ENCODE data around the gene GEMIN4.

GRCh38 chr17:725746-726145 is 26.3 kb downstream of the GEMIN4 start:
- TF ChIP-seq CTCF (conservative IDR thresholded peaks at IDR 0.05; ENCODE audit: low read length) (no peak), EZH2phosphoT487 (IDR thresholded peaks at IDR 0.05; ENCODE audit: borderline replicate concordance, low read depth, low read length) (no peak)
